ENCODE data around the gene TRIM43. TPM values are rescaled to one million over a fixed set of nuclear protein-coding genes. Genes with fewer than 3 reads are reported as not detected.
"Not testable (repeated sequence)": the region's sequence is repeated elsewhere in the genome, so short reads cannot be mapped to it uniquely, and the experiment has no call there.

Gene TRIM43
- not detected for polyA plus RNA-seq
- long read RNA-seq, donor 1: 0 reads
- long read RNA-seq, donor 2: 0 reads
- long read RNA-seq, donor 3: 0 reads
- long read RNA-seq, donor 4: 0 reads
- long read RNA-seq, donor 5: 0 reads
- long read RNA-seq, donor 6: 0 reads
- long read RNA-seq, donor 7: 0 reads
- long read RNA-seq, donor 8: 0 reads
- long read RNA-seq, donor 9: 0 reads
- long read RNA-seq, donor 10: 0 reads

GRCh38 chr2:95591701-95592100 is at the start of gene TRIM43:
Gene TRIM43, plus strand, starts transcription at chr2:95592001. Its CDS starts 2,023 bp downstream, at chr2:95594024.
- not testable (repeated sequence) for H3K4me3 ChIP-seq (ENCODE audit: low read depth in 1 of 3, low read length in 3 of 3); FAIRE-seq; H3K4me1 ChIP-seq (ENCODE audit: control insufficient read depth in 3 of 3, insufficient read depth in 2 of 3, low read depth in 1 of 3, low read length in 2 of 3); DNase-seq; H3K36me3 ChIP-seq (ENCODE audit: control insufficient read depth in 3 of 3, insufficient read depth in 2 of 3, low read depth in 1 of 3, low read length in 3 of 3); H3K9me3 ChIP-seq (ENCODE audit: control insufficient read depth in 2 of 2, insufficient read depth in 1 of 2, low read depth in 1 of 2, low read length in 1 of 2); H3K27me3 ChIP-seq (ENCODE audit: control insufficient read depth in 3 of 3, insufficient read depth in 3 of 3, low read length in 3 of 3); H3K27ac ChIP-seq (ENCODE audit: low read depth in 1 of 3, low read length in 2 of 3)
- 89 to 100% methylated on average over 1 of the region's 4 CpGs; no CpG with 5 or more reads in 1 of the 3 donors for WGBS, 3 donors

- peaks cover 0 to 2% (median 2%) of the 10 kb centered on the region in 3 donors for H3K27me3 ChIP-seq (ENCODE audit: control insufficient read depth in 3 of 3, insufficient read depth in 3 of 3, low read length in 3 of 3)
- H3K9me3 ChIP-seq (ENCODE audit: control insufficient read depth in 2 of 2, insufficient read depth in 1 of 2, low read depth in 1 of 2, low read length in 1 of 2): no peaks in the 10 kb centered on the region
- 56 to 70% (median 68%) methylated on average over 17 of the region's 17 CpGs for WGBS, 3 donors
- H3K36me3 ChIP-seq (ENCODE audit: control insufficient read depth in 3 of 3, insufficient read depth in 2 of 3, low read depth in 1 of 3, low read length in 3 of 3): no peaks in the 10 kb centered on the region
- FAIRE-seq: no peak
- H3K27ac ChIP-seq (ENCODE audit: low read depth in 1 of 3, low read length in 2 of 3): no peak overlapping the region
- H3K4me3 ChIP-seq (ENCODE audit: low read depth in 1 of 3, low read length in 3 of 3): no peak overlapping the region
- DNase-seq: no peak
- H3K4me1 ChIP-seq (ENCODE audit: control insufficient read depth in 3 of 3, insufficient read depth in 2 of 3, low read depth in 1 of 3, low read length in 2 of 3): no peaks in the 10 kb centered on the region
Measured at GRCh38 chr2:95551055-95551568, 40.7 kb upstream of the TRIM43 start.

DNA sequence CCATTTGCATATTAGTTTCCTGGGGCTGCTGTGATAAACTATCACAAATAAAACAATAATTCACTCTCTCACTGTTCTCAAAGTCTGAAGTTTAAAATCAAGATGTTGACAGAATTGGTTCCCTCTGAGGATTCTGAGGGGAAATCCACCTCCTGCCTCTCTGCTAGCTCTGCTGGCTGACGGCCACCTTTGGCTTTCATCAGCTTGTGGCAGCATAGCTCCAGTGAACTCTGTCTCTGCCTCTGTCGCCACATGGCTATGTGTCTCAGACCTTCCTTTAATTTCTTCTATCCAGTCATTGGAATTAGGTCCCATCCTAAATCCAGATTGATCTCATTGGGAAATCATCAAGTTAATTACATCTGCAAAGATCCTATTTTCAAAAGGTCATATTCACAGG is 38.9 kb upstream of the TRIM43 start:
- FAIRE-seq (no peak), DNase-seq (no peak)
- H3K36me3 ChIP-seq (ENCODE audit: control insufficient read depth in 3 of 3, insufficient read depth in 2 of 3, low read depth in 1 of 3, low read length in 3 of 3): no peaks in the 10 kb centered on the region
- no peaks in the 10 kb centered on the region for H3K9me3 ChIP-seq (ENCODE audit: control insufficient read depth in 2 of 2, insufficient read depth in 1 of 2, low read depth in 1 of 2, low read length in 1 of 2)
- no peak overlapping the region for H3K4me3 ChIP-seq (ENCODE audit: low read depth in 1 of 3, low read length in 3 of 3)
- no peak overlapping the region for H3K27ac ChIP-seq (ENCODE audit: low read depth in 1 of 3, low read length in 2 of 3)
- H3K27me3 ChIP-seq (ENCODE audit: control insufficient read depth in 3 of 3, insufficient read depth in 3 of 3, low read length in 3 of 3): peaks cover 0 to 2% (median 2%) of the 10 kb centered on the region in 3 donors
- no peaks in the 10 kb centered on the region for H3K4me1 ChIP-seq (ENCODE audit: control insufficient read depth in 3 of 3, insufficient read depth in 2 of 3, low read depth in 1 of 3, low read length in 2 of 3)
- WGBS, 3 donors: 36 to 47% (median 38%) methylated on average over 2 of the region's 2 CpGs

GRCh38 chr2:95569170-95569569 is 22.6 kb upstream of the TRIM43 start:
- DNase-seq (no peak), FAIRE-seq (no peak)
- no peak overlapping the region for H3K4me3 ChIP-seq (ENCODE audit: low read depth in 1 of 3, low read length in 3 of 3)
- 49 to 50% (median 50%) methylated on average over 2 of the region's 2 CpGs for WGBS, 3 donors
- H3K36me3 ChIP-seq (ENCODE audit: control insufficient read depth in 3 of 3, insufficient read depth in 2 of 3, low read depth in 1 of 3, low read length in 3 of 3): no peaks in the 10 kb centered on the region
- H3K27me3 ChIP-seq (ENCODE audit: control insufficient read depth in 3 of 3, insufficient read depth in 3 of 3, low read length in 3 of 3): peaks cover 0 to 6% (median 0%) of the 10 kb centered on the region in 3 donors
- H3K9me3 ChIP-seq (ENCODE audit: control insufficient read depth in 2 of 2, insufficient read depth in 1 of 2, low read depth in 1 of 2, low read length in 1 of 2): no peaks in the 10 kb centered on the region
- no peaks in the 10 kb centered on the region for H3K4me1 ChIP-seq (ENCODE audit: control insufficient read depth in 3 of 3, insufficient read depth in 2 of 3, low read depth in 1 of 3, low read length in 2 of 3)
- H3K27ac ChIP-seq (ENCODE audit: low read depth in 1 of 3, low read length in 2 of 3): no peak overlapping the region

GRCh38 chr2:95573866-95574265 is 17.9 kb upstream of the TRIM43 start:
- H3K4me3 ChIP-seq (ENCODE audit: low read depth in 1 of 3, low read length in 3 of 3): no peak overlapping the region
- H3K27me3 ChIP-seq (ENCODE audit: control insufficient read depth in 3 of 3, insufficient read depth in 3 of 3, low read length in 3 of 3): peaks cover 0 to 2% (median 0%) of the 10 kb centered on the region in 3 donors
- no peak for FAIRE-seq
- no peak overlapping the region for H3K27ac ChIP-seq (ENCODE audit: low read depth in 1 of 3, low read length in 2 of 3)
- H3K9me3 ChIP-seq (ENCODE audit: control insufficient read depth in 2 of 2, insufficient read depth in 1 of 2, low read depth in 1 of 2, low read length in 1 of 2): no peaks in the 10 kb centered on the region
- no peaks in the 10 kb centered on the region for H3K36me3 ChIP-seq (ENCODE audit: control insufficient read depth in 3 of 3, insufficient read depth in 2 of 3, low read depth in 1 of 3, low read length in 3 of 3)
- no peak for DNase-seq
- WGBS, 3 donors: 72 to 88% (median 78%) methylated on average over 2 of the region's 2 CpGs
- H3K4me1 ChIP-seq (ENCODE audit: control insufficient read depth in 3 of 3, insufficient read depth in 2 of 3, low read depth in 1 of 3, low read length in 2 of 3): no peaks in the 10 kb centered on the region

GRCh38 chr2:95574506-95574905 is 17.3 kb upstream of the TRIM43 start:
- H3K4me1 ChIP-seq (ENCODE audit: control insufficient read depth in 3 of 3, insufficient read depth in 2 of 3, low read depth in 1 of 3, low read length in 2 of 3): no peaks in the 10 kb centered on the region
- no peak for DNase-seq
- 74 to 95% (median 83%) methylated on average over 4 of the region's 4 CpGs for WGBS, 3 donors
- H3K4me3 ChIP-seq (ENCODE audit: low read depth in 1 of 3, low read length in 3 of 3): no peak overlapping the region
- no peak for FAIRE-seq
- H3K27ac ChIP-seq (ENCODE audit: low read depth in 1 of 3, low read length in 2 of 3): no peak overlapping the region
- no peaks in the 10 kb centered on the region for H3K9me3 ChIP-seq (ENCODE audit: control insufficient read depth in 2 of 2, insufficient read depth in 1 of 2, low read depth in 1 of 2, low read length in 1 of 2)
- no peaks in the 10 kb centered on the region for H3K36me3 ChIP-seq (ENCODE audit: control insufficient read depth in 3 of 3, insufficient read depth in 2 of 3, low read depth in 1 of 3, low read length in 3 of 3)
- H3K27me3 ChIP-seq (ENCODE audit: control insufficient read depth in 3 of 3, insufficient read depth in 3 of 3, low read length in 3 of 3): no peaks in the 10 kb centered on the region

DNA sequence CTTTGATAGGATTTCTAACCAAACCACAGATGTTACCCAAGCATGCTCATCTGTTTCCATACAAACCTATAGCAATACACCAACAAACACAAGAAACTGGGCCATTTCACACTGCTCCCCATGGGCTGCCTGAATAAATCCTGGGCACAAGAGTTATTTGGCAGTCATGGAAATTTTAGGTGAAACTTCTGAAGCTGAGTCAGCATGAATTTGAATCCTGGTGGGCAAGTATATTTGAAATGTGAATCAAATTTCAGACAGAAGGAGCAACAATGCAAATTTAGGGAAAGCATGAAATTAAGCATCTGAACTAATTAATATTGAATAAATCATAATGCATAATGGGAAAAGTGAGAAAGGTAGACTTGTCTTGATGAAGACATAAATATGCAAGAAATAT is 15.9 kb upstream of the TRIM43 start:
- FAIRE-seq: no peak

DNA sequence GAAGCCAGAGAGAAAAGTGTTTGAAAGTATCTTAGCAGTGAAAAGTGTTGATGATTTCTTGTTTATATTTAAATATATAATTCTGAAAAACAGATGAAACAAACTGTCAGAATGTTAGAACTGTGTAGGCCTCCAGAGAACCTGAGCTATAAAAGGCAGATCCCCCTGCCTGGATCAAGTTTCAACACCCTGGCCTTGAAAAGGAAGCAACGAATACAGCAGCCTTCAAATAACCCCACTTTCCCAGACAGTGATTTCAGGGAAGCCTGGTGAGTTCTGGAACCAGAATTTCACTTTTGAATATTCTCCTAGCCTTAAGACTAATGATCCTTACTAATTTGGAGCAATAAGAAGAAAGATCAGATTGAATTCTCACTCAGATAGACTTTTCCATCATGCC is 13.3 kb upstream of the TRIM43 start:
- 49 to 67% (median 54%) methylated on average over 1 of the region's 1 CpG for whole genome bisulfite sequencing, 3 donors
- H3K27me3 ChIP-seq (ENCODE audit: control insufficient read depth in 3 of 3, insufficient read depth in 3 of 3, low read length in 3 of 3): no peaks in the 10 kb centered on the region
- FAIRE-seq (no peak), DNase-seq (no peak)
- no peak overlapping the region for H3K4me3 ChIP-seq (ENCODE audit: low read depth in 1 of 3, low read length in 3 of 3)
- no peak overlapping the region for H3K27ac ChIP-seq (ENCODE audit: low read depth in 1 of 3, low read length in 2 of 3)
- H3K4me1 ChIP-seq (ENCODE audit: control insufficient read depth in 3 of 3, insufficient read depth in 2 of 3, low read depth in 1 of 3, low read length in 2 of 3): no peaks in the 10 kb centered on the region
- H3K36me3 ChIP-seq (ENCODE audit: control insufficient read depth in 3 of 3, insufficient read depth in 2 of 3, low read depth in 1 of 3, low read length in 3 of 3): no peaks in the 10 kb centered on the region
- no peaks in the 10 kb centered on the region for H3K9me3 ChIP-seq (ENCODE audit: control insufficient read depth in 2 of 2, insufficient read depth in 1 of 2, low read depth in 1 of 2, low read length in 1 of 2)

More for the DNA sequence above, 15.9 kb upstream of the TRIM43 start:
- no peaks in the 10 kb centered on the region for H3K36me3 ChIP-seq (ENCODE audit: control insufficient read depth in 3 of 3, insufficient read depth in 2 of 3, low read depth in 1 of 3, low read length in 3 of 3)
- no peak for DNase-seq
- no peaks in the 10 kb centered on the region for H3K27me3 ChIP-seq (ENCODE audit: control insufficient read depth in 3 of 3, insufficient read depth in 3 of 3, low read length in 3 of 3)
- H3K27ac ChIP-seq (ENCODE audit: low read depth in 1 of 3, low read length in 2 of 3): no peak overlapping the region
- no peaks in the 10 kb centered on the region for H3K4me1 ChIP-seq (ENCODE audit: control insufficient read depth in 3 of 3, insufficient read depth in 2 of 3, low read depth in 1 of 3, low read length in 2 of 3)
- no peaks in the 10 kb centered on the region for H3K9me3 ChIP-seq (ENCODE audit: control insufficient read depth in 2 of 2, insufficient read depth in 1 of 2, low read depth in 1 of 2, low read length in 1 of 2)
- no peak overlapping the region for H3K4me3 ChIP-seq (ENCODE audit: low read depth in 1 of 3, low read length in 3 of 3)

DNA sequence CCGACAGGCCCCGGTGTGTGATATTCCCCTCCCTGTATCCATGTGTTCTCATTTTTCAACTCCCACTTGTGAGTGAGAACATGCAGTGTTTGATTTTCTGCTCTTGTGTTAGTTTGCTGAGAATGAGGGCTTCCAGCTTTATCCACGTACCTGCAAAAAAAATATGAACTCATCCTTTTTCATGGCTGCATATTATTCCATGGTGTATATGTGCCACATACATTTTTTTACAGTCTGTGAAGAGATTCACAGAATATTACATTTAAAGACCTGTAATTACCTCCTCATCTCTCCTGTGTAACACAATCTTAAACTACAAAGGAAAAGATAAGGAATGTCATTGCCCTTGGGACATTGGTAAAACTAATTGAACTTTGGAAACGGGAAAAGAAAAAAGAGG is 8.3 kb upstream of the TRIM43 start:
- not testable (repeated sequence) for H3K27ac ChIP-seq (ENCODE audit: low read depth in 1 of 3, low read length in 2 of 3); H3K27me3 ChIP-seq (ENCODE audit: control insufficient read depth in 3 of 3, insufficient read depth in 3 of 3, low read length in 3 of 3); H3K9me3 ChIP-seq (ENCODE audit: control insufficient read depth in 2 of 2, insufficient read depth in 1 of 2, low read depth in 1 of 2, low read length in 1 of 2); H3K4me3 ChIP-seq (ENCODE audit: low read depth in 1 of 3, low read length in 3 of 3); FAIRE-seq; H3K4me1 ChIP-seq (ENCODE audit: control insufficient read depth in 3 of 3, insufficient read depth in 2 of 3, low read depth in 1 of 3, low read length in 2 of 3); DNase-seq; H3K36me3 ChIP-seq (ENCODE audit: control insufficient read depth in 3 of 3, insufficient read depth in 2 of 3, low read depth in 1 of 3, low read length in 3 of 3)
- WGBS, 3 donors: 91 to 95% (median 93%) methylated on average over 4 of the region's 4 CpGs

Data from small intestine (tissue), 16 donors.